AG04450 (cell line): ENCODE data around the gene IL26. TPM values are rescaled to one million over a fixed set of nuclear protein-coding genes. Genes with fewer than 3 reads are reported as not detected.

Experiments used
- CTCF ChIA-PET: fragments of 300-600, 350-600 bp; formaldehyde crosslinking; extraction: SDS; loops from one replicate; lab custom pipeline; 2022; ENCODE audit warnings: antibody characterized with exemption, inconsistent platforms; lab: Charles Lee
- POLR2A ChIA-PET: fragments of 350-600 bp; formaldehyde crosslinking; extraction: SDS; loops from one replicate; lab custom pipeline; 2021; ENCODE audit warnings: antibody characterized with exemption, inconsistent platforms; lab: Yijun Ruan, JAX
- DNase-seq: peaks from one replicate; pipeline ENCODE4 v3.0.0-alpha.2; 2011; ENCODE audit warnings: low read depth, low spot score
- H3K27ac ChIP-seq: one replicate; pipeline ENCODE4 v1.5.1; 2012; ENCODE audit warnings: low read depth, low read length, control low read depth
- H3K27me3 ChIP-seq: one replicate; pipeline ENCODE4 v1.6.0; 2012; ENCODE audit warnings: low read length; ENCODE audit not compliant: control insufficient read depth, insufficient read depth
- H3K4me3 ChIP-seq: 2 replicates; pipeline ENCODE4 v1.5.1; 2011; ENCODE audit warnings: mild to moderate bottlenecking, low read depth, low read length, control low read depth
- H3K9me3 ChIP-seq: 2 replicates; pipeline ENCODE4 v1.5.1; 2012; ENCODE audit warnings: low read length; ENCODE audit not compliant: control insufficient read depth, insufficient read depth
- CTCF ChIP-seq: IDR thresholded peaks from 2 replicates; pipeline ENCODE4 v1.5.1; 2011; ENCODE audit warnings: low read depth, low read length, control low read depth, inconsistent platforms
- polyA plus RNA-seq: library from polyadenylated mRNA; depleted of rRNA; stranded (reverse); fragments of >200 nt; gene quantifications from 2 replicates; pipeline ENCODE4 v1.2.3, GENCODE V29; 2011

The IL26 gene
- polyA plus RNA-seq, 1 experiment: not detected

GRCh38 chr12:68252077-68252476 lies 26.5 kb upstream of the IL26 start:
- POLR2A ChIA-PET: no interaction called here
- no peak overlapping the region for H3K27ac ChIP-seq

GRCh38 chr12:68250454-68250853 lies 24.8 kb upstream of the IL26 start:
- H3K4me3 ChIP-seq: no peak overlapping the region
- H3K27ac ChIP-seq: no peak overlapping the region
- H3K9me3 ChIP-seq: no peaks in the 10 kb centered on the region
- CTCF ChIA-PET: interaction anchor here (2.3 to 3.7 kb wide), 2 partner anchors 28 to 67 kb away, joined by 9 to 20 read pairs; no protein-coding TSS in a partner anchor
- DNase-seq: no peak
- POLR2A ChIA-PET: no interaction called here
- no peak for TF ChIP-seq CTCF
- no peaks in the 10 kb centered on the region for H3K27me3 ChIP-seq

More at GRCh38 chr12:68252077-68252476, 26.5 kb upstream of the IL26 start:
- CTCF ChIA-PET: interaction anchor here (1.2 kb wide), 1 partner anchor 30 kb away, joined by 3 read pairs; no protein-coding TSS in a partner anchor
- no peak for TF ChIP-seq CTCF
- Histone ChIP-seq H3K4me3 (no peak overlapping the region), H3K9me3 (no peaks in the 10 kb centered on the region), H3K27me3 (no peaks in the 10 kb centered on the region)
- no peak for DNase-seq

- H3K9me3 ChIP-seq: no peaks in the 10 kb centered on the region
- TF ChIP-seq CTCF: no peak
- H3K4me3 ChIP-seq: no peak overlapping the region
- DNase-seq: no peak
- ChIA-PET POLR2A (no interaction called here), CTCF (interaction anchor here (3.7 kb wide), 1 partner anchor 25 kb away, joined by 20 read pairs; no protein-coding TSS in a partner anchor)
- H3K27ac ChIP-seq: no peak overlapping the region
- no peaks in the 10 kb centered on the region for H3K27me3 ChIP-seq
These were observed 22.2 kb upstream of the IL26 start for GRCh38 chr12:68247785-68248184.

GRCh38 chr12:68246350-68246749 lies 20.7 kb upstream of the IL26 start:
- H3K27me3 ChIP-seq: no peaks in the 10 kb centered on the region
- no peak for DNase-seq
- no peak overlapping the region for H3K4me3 ChIP-seq
- POLR2A ChIA-PET: no interaction called here
- CTCF ChIA-PET: no interaction called here
- no peaks in the 10 kb centered on the region for H3K9me3 ChIP-seq
- no peak for TF ChIP-seq CTCF
- H3K27ac ChIP-seq: no peak overlapping the region

- Histone ChIP-seq H3K4me3 (no peak overlapping the region), H3K27me3 (no peaks in the 10 kb centered on the region), H3K27ac (peak overlapping the region; percentile 2), H3K9me3 (no peaks in the 10 kb centered on the region)
- CTCF ChIA-PET: interaction anchor here (0.9 to 1.3 kb wide), 3 partner anchors 22 to 205 kb away, joined by 4 to 5 read pairs (median 4); no protein-coding TSS in a partner anchor
- no peak for TF ChIP-seq CTCF
- no peak for DNase-seq
- POLR2A ChIA-PET: interaction anchor here (1.2 kb wide), 1 partner anchor 23 kb away, joined by 3 read pairs; no protein-coding TSS in a partner anchor
These were observed 19.8 kb upstream of the IL26 start for GRCh38 chr12:68245180-68246021.
